Smooth muscle cell (in vitro differentiated cells): ENCODE results near the gene CACNB4. TPM values are rescaled to one million over a fixed set of nuclear protein-coding genes. Genes with fewer than 3 reads are reported as not detected.

Experiments used
- DNase-seq: peaks from one replicate; lab custom pipeline; 2025; ENCODE audit not compliant: unreplicated experiment; lab: John Stamatoyannopoulos, UW
- H2AFZ ChIP-seq: fragments of 200-600 bp; sonication (generic); 2 replicates; pipeline ENCODE4 v1.6.0; 2016; ENCODE audit warnings: antibody characterized with exemption, low read depth, mild to moderate bottlenecking
- H3F3A ChIP-seq: fragments of 200-600 bp; sonication (generic); 2 replicates; pipeline ENCODE4 v1.6.0; 2017; ENCODE audit warnings: antibody characterized with exemption, low read depth
- H3K27ac ChIP-seq: fragments of 200-600 bp; sonication (generic); 2 replicates; pipeline ENCODE4 v1.5.1; 2016; ENCODE audit warnings: low read depth, mild to moderate bottlenecking
- H3K27me3 ChIP-seq: fragments of 200-600 bp; sonication (generic); 2 replicates; pipeline ENCODE4 v1.6.1; 2016; ENCODE audit warnings: low read depth, mild to moderate bottlenecking
- H3K36me3 ChIP-seq: fragments of 200-600 bp; sonication (generic); 2 replicates; pipeline ENCODE4 v1.5.1; 2016; ENCODE audit warnings: low read depth
- H3K4me1 ChIP-seq: fragments of 200-600 bp; sonication (generic); 2 replicates; pipeline ENCODE4 v1.5.1; 2016; ENCODE audit warnings: low read depth
- H3K4me2 ChIP-seq: fragments of 200-600 bp; sonication (generic); 2 replicates; pipeline ENCODE4 v1.6.0; 2016; ENCODE audit warnings: mild to moderate bottlenecking
- H3K4me3 ChIP-seq: fragments of 200-600 bp; sonication (generic); 2 replicates; pipeline ENCODE4 v1.5.1; 2016; ENCODE audit warnings: mild to moderate bottlenecking
- H3K79me2 ChIP-seq: fragments of 200-600 bp; sonication (generic); 2 replicates; pipeline ENCODE4 v1.6.0; 2016; ENCODE audit warnings: low read depth, mild to moderate bottlenecking
- H3K9ac ChIP-seq: fragments of 200-600 bp; sonication (generic); 2 replicates; pipeline ENCODE4 v1.6.0; 2016; ENCODE audit warnings: low read depth
- H3K9me3 ChIP-seq: fragments of 200-600 bp; sonication (generic); replicated peaks from 2 replicates; pipeline ENCODE4 v1.5.1; 2016; ENCODE audit warnings: low read depth
- H4K20me1 ChIP-seq: fragments of 200-600 bp; sonication (generic); 2 replicates; pipeline ENCODE4 v1.6.0; 2016; ENCODE audit warnings: low read depth
- whole genome bisulfite sequencing: methylation state at CpG from one replicate; pipeline ENCODE4 v1.1.7; 2016; ENCODE audit warnings: low lambda C conversion rate; 5-methylcytosine and 5-hydroxymethylcytosine counted together
- polyA plus RNA-seq: library from polyadenylated mRNA; unstranded; fragments of >200 nt; fragmentation: Nextera tagmentation; extraction: Ambion mirVana; gene quantifications from 2 replicates; pipeline ENCODE4 v1.2.1, GENCODE V29; 2016
- total RNA-seq: library from RNA; depleted of rRNA; stranded (reverse); fragments of >200 nt; gene quantifications from 2 replicates; pipeline ENCODE4 v1.2.3, GENCODE V29; 2014
- TF ChIP-seq, protein P1 (sequence below): fragments of 200-600 bp; sonication (generic); IDR thresholded peaks from 2 replicates; pipeline ENCODE4 v1.5.1; 2017; ENCODE audit warnings: borderline replicate concordance, mild to moderate bottlenecking, antibody characterized with exemption; ENCODE audit not compliant: insufficient read depth, poor library complexity, severe bottlenecking

Gene CACNB4
- total and polyA plus RNA-seq, 2 experiments from 2014 or later = 0.06 to 1.4 TPM

- no peak for DNase-seq
- Histone ChIP-seq H3F3A (no peaks in the 10 kb centered on the region), H3K27ac (peak overlapping the region; percentile 10), H3K9ac (peak overlapping the region; percentile 94), H4K20me1 (peaks cover 55% of the 10 kb centered on the region), H3K4me3 (peak overlapping the region; percentile 81), H3K79me2 (peaks cover 65% of the 10 kb centered on the region), H3K4me1 (peaks cover 22% of the 10 kb centered on the region), H2AFZ (no peak overlapping the region), H3K27me3 (no peaks in the 10 kb centered on the region), H3K4me2 (peak overlapping the region; percentile 92), H3K9me3 (no peaks in the 10 kb centered on the region), H3K36me3 (no peaks in the 10 kb centered on the region)
- 41% methylated on average over 6 of the region's 6 CpGs for WGBS
- TF ChIP-seq, protein P1, sequence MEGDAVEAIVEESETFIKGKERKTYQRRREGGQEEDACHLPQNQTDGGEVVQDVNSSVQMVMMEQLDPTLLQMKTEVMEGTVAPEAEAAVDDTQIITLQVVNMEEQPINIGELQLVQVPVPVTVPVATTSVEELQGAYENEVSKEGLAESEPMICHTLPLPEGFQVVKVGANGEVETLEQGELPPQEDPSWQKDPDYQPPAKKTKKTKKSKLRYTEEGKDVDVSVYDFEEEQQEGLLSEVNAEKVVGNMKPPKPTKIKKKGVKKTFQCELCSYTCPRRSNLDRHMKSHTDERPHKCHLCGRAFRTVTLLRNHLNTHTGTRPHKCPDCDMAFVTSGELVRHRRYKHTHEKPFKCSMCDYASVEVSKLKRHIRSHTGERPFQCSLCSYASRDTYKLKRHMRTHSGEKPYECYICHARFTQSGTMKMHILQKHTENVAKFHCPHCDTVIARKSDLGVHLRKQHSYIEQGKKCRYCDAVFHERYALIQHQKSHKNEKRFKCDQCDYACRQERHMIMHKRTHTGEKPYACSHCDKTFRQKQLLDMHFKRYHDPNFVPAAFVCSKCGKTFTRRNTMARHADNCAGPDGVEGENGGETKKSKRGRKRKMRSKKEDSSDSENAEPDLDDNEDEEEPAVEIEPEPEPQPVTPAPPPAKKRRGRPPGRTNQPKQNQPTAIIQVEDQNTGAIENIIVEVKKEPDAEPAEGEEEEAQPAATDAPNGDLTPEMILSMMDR = no peak
These were observed 272.1 kb downstream of the CACNB4 start for GRCh38 chr2:151826737-151827157.

GRCh38 chr2:151824886-151825285 lies 274.0 kb downstream of the CACNB4 start:
- 43% methylated on average over 2 of the region's 2 CpGs for WGBS
- H3K79me2 ChIP-seq = peaks cover 84% of the 10 kb centered on the region
- H3K27me3 ChIP-seq = no peaks in the 10 kb centered on the region
- peaks cover 22% of the 10 kb centered on the region for H3K4me1 ChIP-seq
- no peak overlapping the region for H3K9ac ChIP-seq
- peak overlapping the region; percentile 92 for H3K4me2 ChIP-seq
- H3F3A ChIP-seq = no peaks in the 10 kb centered on the region
- H3K36me3 ChIP-seq = no peaks in the 10 kb centered on the region
- H3K27ac ChIP-seq = peak overlapping the region; percentile 69
- TF ChIP-seq, protein P1 = no peak
- peaks cover 74% of the 10 kb centered on the region for H4K20me1 ChIP-seq
- no peak for DNase-seq
- no peaks in the 10 kb centered on the region for H3K9me3 ChIP-seq
- H3K4me3 ChIP-seq = no peak overlapping the region
- no peak overlapping the region for H2AFZ ChIP-seq

GRCh38 chr2:151823651-151824050 lies 275.2 kb downstream of the CACNB4 start:
- no peak for DNase-seq
- no peak overlapping the region for H3K9ac ChIP-seq
- no peak overlapping the region for H3K4me3 ChIP-seq
- no peak overlapping the region for H3K4me2 ChIP-seq
- H3K36me3 ChIP-seq = no peaks in the 10 kb centered on the region
- peak overlapping the region; percentile 7 for H3K27ac ChIP-seq
- no peak overlapping the region for H2AFZ ChIP-seq
- no peaks in the 10 kb centered on the region for H3K9me3 ChIP-seq
- H3F3A ChIP-seq = no peaks in the 10 kb centered on the region
- 63% methylated on average over 6 of the region's 6 CpGs for WGBS
- H4K20me1 ChIP-seq = peaks cover 86% of the 10 kb centered on the region
- TF ChIP-seq, protein P1 = no peak
- no peaks in the 10 kb centered on the region for H3K27me3 ChIP-seq
- peaks cover 96% of the 10 kb centered on the region for H3K79me2 ChIP-seq
- peaks cover 22% of the 10 kb centered on the region for H3K4me1 ChIP-seq

GRCh38 chr2:151819920-151820319 lies 278.9 kb downstream of the CACNB4 start:
- no peak overlapping the region for H3K4me2 ChIP-seq
- TF ChIP-seq, protein P1 = no peak
- H3K27me3 ChIP-seq = no peaks in the 10 kb centered on the region
- H3K4me3 ChIP-seq = no peak overlapping the region
- peaks cover 100% of the 10 kb centered on the region for H4K20me1 ChIP-seq
- H3K9ac ChIP-seq = no peak overlapping the region
- peaks cover 4% of the 10 kb centered on the region for H3K4me1 ChIP-seq
- 98% methylated on average over 2 of the region's 2 CpGs for WGBS
- DNase-seq = no peak
- no peak overlapping the region for H3K27ac ChIP-seq
- peaks cover 90% of the 10 kb centered on the region for H3K79me2 ChIP-seq
- H3K9me3 ChIP-seq = no peaks in the 10 kb centered on the region
- no peaks in the 10 kb centered on the region for H3F3A ChIP-seq
- no peak overlapping the region for H2AFZ ChIP-seq
- no peaks in the 10 kb centered on the region for H3K36me3 ChIP-seq
